K562 (cell line): ENCODE measurements around the gene CCL11. TPM values are rescaled to one million over a fixed set of nuclear protein-coding genes. Genes with fewer than 3 reads are reported as not detected.

Experiments
- polyA plus RNA-seq, 8 experiments: library from polyadenylated mRNA; depleted of rRNA in 4 of 8; stranded (reverse) in 5 of 8; unstranded in 3 of 8; fragments of >200 nt; fragmentation: Nextera tagmentation in 2 of 8; fragmentation: Illumina TruSeq in 1 of 8; extraction: Ambion mirVana in 2 of 8; extraction: Trizol in 1 of 8; gene quantifications; 2 replicates each; pipeline versions ENCODE4 v1.2.1 to v1.2.3, GENCODE V29; 2011 to 2014; ENCODE audit warnings: inconsistent platforms in 1 of 8, missing spikeins in 1 of 8
- total RNA-seq, 7 experiments: library from RNA; depleted of rRNA in 6 of 7; stranded (reverse); fragments of >200 nt in 6 of 7; fragmentation: Illumina TruSeq in 2 of 7; extraction: Trizol in 2 of 7; gene quantifications; 2 replicates each; pipeline versions ENCODE4 v1.2.1 to v1.2.3, GENCODE V29; 2011 to 2021; ENCODE audit warnings: low replicate concordance in 1 of 7
- TF ChIP-seq, protein P1 (sequence below): fragments of 200-600 bp; sonication (generic); IDR thresholded peaks from one replicate; pipeline ENCODE4 v1.6.1; 2012; ENCODE audit warnings: mild to moderate bottlenecking, low read depth, low read length, inconsistent platforms
- TF ChIP-seq, protein P2 (sequence below): fragments of 250-450 bp; sonication (Bioruptor Pico); IDR thresholded peaks from 2 replicates; pipeline ENCODE4 v1.8.0; 2022; ENCODE audit warnings: inconsistent platforms

CCL11 gene
- total and polyA plus RNA-seq, 9 of the 15 experiments (the other 6 are each of a cell fraction or from before 2014, with no cell fraction given): not detected

DNA sequence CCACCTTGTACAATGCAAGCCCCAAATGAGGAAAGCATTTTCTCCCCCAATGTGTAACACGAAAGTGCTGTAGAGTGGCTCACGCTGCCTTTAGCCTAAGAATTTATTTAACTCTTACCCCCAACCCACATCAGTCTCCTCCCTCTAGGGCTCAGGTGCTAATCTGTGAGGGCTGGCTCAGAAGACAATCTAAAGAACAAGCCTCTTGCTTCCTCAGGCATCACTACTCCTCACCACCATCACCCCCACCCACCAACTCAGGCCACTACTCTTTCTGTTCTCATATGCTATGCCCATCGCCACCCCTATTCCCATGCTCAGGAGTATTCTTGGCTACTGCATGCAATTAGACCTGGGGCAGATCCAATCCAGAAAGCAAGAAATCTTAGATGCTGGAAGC is 34.4 kb upstream of the CCL11 start (continued):
- TF ChIP-seq, protein P1, sequence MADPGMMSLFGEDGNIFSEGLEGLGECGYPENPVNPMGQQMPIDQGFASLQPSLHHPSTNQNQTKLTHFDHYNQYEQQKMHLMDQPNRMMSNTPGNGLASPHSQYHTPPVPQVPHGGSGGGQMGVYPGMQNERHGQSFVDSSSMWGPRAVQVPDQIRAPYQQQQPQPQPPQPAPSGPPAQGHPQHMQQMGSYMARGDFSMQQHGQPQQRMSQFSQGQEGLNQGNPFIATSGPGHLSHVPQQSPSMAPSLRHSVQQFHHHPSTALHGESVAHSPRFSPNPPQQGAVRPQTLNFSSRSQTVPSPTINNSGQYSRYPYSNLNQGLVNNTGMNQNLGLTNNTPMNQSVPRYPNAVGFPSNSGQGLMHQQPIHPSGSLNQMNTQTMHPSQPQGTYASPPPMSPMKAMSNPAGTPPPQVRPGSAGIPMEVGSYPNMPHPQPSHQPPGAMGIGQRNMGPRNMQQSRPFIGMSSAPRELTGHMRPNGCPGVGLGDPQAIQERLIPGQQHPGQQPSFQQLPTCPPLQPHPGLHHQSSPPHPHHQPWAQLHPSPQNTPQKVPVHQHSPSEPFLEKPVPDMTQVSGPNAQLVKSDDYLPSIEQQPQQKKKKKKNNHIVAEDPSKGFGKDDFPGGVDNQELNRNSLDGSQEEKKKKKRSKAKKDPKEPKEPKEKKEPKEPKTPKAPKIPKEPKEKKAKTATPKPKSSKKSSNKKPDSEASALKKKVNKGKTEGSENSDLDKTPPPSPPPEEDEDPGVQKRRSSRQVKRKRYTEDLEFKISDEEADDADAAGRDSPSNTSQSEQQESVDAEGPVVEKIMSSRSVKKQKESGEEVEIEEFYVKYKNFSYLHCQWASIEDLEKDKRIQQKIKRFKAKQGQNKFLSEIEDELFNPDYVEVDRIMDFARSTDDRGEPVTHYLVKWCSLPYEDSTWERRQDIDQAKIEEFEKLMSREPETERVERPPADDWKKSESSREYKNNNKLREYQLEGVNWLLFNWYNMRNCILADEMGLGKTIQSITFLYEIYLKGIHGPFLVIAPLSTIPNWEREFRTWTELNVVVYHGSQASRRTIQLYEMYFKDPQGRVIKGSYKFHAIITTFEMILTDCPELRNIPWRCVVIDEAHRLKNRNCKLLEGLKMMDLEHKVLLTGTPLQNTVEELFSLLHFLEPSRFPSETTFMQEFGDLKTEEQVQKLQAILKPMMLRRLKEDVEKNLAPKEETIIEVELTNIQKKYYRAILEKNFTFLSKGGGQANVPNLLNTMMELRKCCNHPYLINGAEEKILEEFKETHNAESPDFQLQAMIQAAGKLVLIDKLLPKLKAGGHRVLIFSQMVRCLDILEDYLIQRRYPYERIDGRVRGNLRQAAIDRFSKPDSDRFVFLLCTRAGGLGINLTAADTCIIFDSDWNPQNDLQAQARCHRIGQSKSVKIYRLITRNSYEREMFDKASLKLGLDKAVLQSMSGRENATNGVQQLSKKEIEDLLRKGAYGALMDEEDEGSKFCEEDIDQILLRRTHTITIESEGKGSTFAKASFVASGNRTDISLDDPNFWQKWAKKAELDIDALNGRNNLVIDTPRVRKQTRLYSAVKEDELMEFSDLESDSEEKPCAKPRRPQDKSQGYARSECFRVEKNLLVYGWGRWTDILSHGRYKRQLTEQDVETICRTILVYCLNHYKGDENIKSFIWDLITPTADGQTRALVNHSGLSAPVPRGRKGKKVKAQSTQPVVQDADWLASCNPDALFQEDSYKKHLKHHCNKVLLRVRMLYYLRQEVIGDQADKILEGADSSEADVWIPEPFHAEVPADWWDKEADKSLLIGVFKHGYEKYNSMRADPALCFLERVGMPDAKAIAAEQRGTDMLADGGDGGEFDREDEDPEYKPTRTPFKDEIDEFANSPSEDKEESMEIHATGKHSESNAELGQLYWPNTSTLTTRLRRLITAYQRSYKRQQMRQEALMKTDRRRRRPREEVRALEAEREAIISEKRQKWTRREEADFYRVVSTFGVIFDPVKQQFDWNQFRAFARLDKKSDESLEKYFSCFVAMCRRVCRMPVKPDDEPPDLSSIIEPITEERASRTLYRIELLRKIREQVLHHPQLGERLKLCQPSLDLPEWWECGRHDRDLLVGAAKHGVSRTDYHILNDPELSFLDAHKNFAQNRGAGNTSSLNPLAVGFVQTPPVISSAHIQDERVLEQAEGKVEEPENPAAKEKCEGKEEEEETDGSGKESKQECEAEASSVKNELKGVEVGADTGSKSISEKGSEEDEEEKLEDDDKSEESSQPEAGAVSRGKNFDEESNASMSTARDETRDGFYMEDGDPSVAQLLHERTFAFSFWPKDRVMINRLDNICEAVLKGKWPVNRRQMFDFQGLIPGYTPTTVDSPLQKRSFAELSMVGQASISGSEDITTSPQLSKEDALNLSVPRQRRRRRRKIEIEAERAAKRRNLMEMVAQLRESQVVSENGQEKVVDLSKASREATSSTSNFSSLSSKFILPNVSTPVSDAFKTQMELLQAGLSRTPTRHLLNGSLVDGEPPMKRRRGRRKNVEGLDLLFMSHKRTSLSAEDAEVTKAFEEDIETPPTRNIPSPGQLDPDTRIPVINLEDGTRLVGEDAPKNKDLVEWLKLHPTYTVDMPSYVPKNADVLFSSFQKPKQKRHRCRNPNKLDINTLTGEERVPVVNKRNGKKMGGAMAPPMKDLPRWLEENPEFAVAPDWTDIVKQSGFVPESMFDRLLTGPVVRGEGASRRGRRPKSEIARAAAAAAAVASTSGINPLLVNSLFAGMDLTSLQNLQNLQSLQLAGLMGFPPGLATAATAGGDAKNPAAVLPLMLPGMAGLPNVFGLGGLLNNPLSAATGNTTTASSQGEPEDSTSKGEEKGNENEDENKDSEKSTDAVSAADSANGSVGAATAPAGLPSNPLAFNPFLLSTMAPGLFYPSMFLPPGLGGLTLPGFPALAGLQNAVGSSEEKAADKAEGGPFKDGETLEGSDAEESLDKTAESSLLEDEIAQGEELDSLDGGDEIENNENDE: no peak
- TF ChIP-seq, protein P2, sequence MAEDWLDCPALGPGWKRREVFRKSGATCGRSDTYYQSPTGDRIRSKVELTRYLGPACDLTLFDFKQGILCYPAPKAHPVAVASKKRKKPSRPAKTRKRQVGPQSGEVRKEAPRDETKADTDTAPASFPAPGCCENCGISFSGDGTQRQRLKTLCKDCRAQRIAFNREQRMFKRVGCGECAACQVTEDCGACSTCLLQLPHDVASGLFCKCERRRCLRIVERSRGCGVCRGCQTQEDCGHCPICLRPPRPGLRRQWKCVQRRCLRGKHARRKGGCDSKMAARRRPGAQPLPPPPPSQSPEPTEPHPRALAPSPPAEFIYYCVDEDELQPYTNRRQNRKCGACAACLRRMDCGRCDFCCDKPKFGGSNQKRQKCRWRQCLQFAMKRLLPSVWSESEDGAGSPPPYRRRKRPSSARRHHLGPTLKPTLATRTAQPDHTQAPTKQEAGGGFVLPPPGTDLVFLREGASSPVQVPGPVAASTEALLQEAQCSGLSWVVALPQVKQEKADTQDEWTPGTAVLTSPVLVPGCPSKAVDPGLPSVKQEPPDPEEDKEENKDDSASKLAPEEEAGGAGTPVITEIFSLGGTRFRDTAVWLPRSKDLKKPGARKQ (CRISPR knock-in tag): no peak
